Measurements from ENCODE around the gene LMAN1. TPM values are rescaled to one million over a fixed set of nuclear protein-coding genes. Genes with fewer than 3 reads are reported as not detected.

LMAN1 gene
- total RNA-seq, 4 donors from 2014 or later, result 122 to 198 (median 170) TPM

DNA sequence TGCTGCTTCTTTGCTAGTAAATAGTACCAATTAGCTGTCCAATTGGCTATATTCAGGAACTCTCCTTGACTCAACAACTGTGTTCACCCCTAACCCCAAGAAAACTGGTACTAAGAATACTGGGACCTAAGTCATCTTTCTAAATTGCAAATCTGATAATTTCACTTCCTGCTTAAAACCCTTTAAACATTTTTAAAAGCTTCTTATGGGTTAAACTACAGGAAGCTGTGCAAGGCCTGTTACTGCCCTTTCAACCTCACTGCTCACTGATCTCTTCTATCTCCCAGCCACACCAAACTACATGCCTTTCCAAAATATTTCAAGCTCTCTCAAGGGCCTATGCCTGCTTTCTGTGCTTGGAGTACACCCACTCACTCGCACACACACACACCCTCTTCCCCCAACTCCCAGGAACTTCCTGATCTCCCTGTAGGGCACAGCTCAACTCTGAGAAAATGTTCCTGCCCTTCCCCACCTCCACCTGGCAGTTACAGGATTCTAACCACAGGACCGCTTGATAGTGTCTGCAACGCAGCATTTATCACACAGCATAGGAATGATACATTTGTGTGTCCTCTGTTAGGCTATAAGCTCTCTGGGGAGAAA is 6.7 kb downstream of the LMAN1 start:
- intact Hi-C loops (cut with DNase I), result no loop called here
- Histone ChIP-seq H3K9me3 (no peaks in the 10 kb centered on the region), H3K4me1 (peaks cover 4 to 9% of the 10 kb centered on the region in 2 donors), H3K4me3 (replicated peaks in 1 of 3) (no peak overlapping the region), H3K36me3 (peaks cover 34 to 64% of the 10 kb centered on the region in 2 donors), H3K27me3 (no peaks in the 10 kb centered on the region), H3K27ac (no peak overlapping the region)
- no peak for DNase-seq
- TF ChIP-seq, protein P1, sequence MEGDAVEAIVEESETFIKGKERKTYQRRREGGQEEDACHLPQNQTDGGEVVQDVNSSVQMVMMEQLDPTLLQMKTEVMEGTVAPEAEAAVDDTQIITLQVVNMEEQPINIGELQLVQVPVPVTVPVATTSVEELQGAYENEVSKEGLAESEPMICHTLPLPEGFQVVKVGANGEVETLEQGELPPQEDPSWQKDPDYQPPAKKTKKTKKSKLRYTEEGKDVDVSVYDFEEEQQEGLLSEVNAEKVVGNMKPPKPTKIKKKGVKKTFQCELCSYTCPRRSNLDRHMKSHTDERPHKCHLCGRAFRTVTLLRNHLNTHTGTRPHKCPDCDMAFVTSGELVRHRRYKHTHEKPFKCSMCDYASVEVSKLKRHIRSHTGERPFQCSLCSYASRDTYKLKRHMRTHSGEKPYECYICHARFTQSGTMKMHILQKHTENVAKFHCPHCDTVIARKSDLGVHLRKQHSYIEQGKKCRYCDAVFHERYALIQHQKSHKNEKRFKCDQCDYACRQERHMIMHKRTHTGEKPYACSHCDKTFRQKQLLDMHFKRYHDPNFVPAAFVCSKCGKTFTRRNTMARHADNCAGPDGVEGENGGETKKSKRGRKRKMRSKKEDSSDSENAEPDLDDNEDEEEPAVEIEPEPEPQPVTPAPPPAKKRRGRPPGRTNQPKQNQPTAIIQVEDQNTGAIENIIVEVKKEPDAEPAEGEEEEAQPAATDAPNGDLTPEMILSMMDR (IDR thresholded peaks at IDR 0.05), result no peak
- no peak for TF ChIP-seq POLR2A (IDR thresholded peaks at IDR 0.05)
- 87 to 93% methylated on average over 3 of the region's 3 CpGs for WGBS, 2 donors

DNA sequence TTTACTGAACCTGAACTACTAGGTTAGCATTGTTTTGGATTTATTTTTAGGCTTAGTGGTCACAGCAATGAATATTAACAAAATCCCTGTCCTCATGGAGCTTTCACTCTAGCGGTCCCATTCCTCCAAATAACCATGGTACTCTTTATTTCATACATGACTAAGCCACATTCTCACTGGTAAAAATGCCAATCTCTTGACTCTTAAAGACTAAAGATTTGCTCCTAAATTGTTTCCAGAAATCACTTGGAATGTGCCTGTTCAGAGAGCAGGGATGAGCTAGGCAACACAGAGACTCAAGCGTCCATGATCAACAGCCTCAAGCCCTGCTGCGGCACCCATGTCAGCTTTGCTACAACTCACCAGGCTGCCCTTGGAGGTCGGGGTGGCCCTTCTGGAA is 13.5 kb downstream of the LMAN1 start:
- Histone ChIP-seq H3K9me3 (no peaks in the 10 kb centered on the region), H3K36me3 (peaks cover 35 to 46% of the 10 kb centered on the region in 2 donors), H3K4me3 (replicated peaks in 1 of 3) (no peak overlapping the region), H3K4me1 (no peaks in the 10 kb centered on the region), H3K27ac (no peak overlapping the region), H3K27me3 (no peaks in the 10 kb centered on the region)
- TF ChIP-seq POLR2A (IDR thresholded peaks at IDR 0.05), result no peak
- TF ChIP-seq, protein P1 (IDR thresholded peaks at IDR 0.05), result no peak
- DNase-seq, result no peak
- intact Hi-C loops (cut with DNase I), result no loop called here
- 96 to 98% methylated on average over 4 of the region's 4 CpGs for WGBS, 2 donors

DNA sequence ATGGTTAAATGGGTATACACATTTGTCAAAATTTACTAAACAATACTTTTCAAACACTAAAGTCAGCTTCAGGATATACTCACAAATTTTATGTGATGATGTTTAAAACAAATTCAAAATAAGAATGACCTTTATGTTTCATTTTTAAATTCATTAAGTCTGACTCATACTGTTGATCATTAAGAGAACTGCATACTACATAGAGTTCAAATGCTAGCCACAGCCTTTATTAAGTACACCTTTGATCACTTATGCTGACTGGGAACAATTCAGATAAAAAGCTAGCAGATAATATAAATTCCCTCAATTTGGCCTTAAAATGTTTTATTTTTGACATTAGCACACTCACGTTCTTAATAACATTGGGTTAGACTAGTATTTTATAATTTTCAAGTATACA is 14.1 kb downstream of the LMAN1 start:
- 0 to 66% methylated on average over 1 of the region's 1 CpG for WGBS, 2 donors
- Histone ChIP-seq H3K36me3 (peaks cover 39 to 45% of the 10 kb centered on the region in 2 donors), H3K27ac (no peak overlapping the region), H3K27me3 (no peaks in the 10 kb centered on the region), H3K4me3 (replicated peaks in 1 of 3) (no peak overlapping the region), H3K9me3 (no peaks in the 10 kb centered on the region), H3K4me1 (no peaks in the 10 kb centered on the region)
- intact Hi-C loops (cut with DNase I), result no loop called here
- DNase-seq, result no peak
- TF ChIP-seq, protein P1 (IDR thresholded peaks at IDR 0.05), result no peak
- no peak for TF ChIP-seq POLR2A (IDR thresholded peaks at IDR 0.05)

DNA sequence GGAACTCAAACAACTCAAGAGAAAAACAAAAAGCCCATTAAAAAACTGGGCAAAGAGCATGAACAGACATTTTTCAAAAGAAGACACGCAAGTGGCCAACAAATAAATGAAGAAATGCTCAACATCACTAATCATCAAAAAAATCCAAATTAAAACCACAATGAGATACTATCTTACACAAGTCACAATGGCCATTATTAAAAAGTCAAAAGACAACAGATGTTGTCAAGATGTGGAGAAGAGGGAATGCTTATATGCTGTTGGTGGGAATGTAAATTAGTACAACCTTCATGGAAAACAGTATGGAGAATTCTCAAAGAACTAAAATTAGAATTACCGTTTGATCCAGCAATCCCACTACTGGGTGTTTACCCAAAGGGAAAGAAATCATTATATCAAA is 15.1 kb downstream of the LMAN1 start:
- whole genome bisulfite sequencing, 2 donors, result 96 to 98% methylated on average over 2 of the region's 2 CpGs
- peaks cover 44 to 50% of the 10 kb centered on the region in 2 donors for H3K36me3 ChIP-seq

DNA sequence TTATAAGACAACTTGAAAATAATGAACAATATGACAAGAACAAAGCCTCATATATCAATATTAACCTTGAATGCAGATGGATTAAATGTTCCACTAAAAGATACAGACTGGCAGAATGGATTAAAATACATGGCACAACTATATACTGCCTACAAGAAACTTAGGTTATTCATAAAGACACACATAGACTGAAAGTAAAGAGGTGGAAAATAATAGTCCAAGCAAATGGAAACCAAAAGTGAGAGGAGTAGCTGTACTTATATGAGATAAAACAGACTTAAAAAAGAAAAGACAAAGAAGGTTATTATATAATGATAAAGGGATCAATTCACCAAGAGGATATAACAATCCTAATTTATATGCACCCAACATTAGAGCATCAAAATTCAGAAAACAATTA is 18.2 kb downstream of the LMAN1 start:
- H3K36me3 ChIP-seq, result peaks cover 42 to 50% of the 10 kb centered on the region in 2 donors
- TF ChIP-seq, protein P1 (IDR thresholded peaks at IDR 0.05), result no peak
- no peak for TF ChIP-seq POLR2A (IDR thresholded peaks at IDR 0.05)
- no peaks in the 10 kb centered on the region for H3K27me3 ChIP-seq
- no peaks in the 10 kb centered on the region for H3K9me3 ChIP-seq
- DNase-seq, result no peak
- intact Hi-C loops (cut with DNase I), result no loop called here
- H3K4me3 ChIP-seq (replicated peaks in 1 of 3), result no peak overlapping the region
- no peaks in the 10 kb centered on the region for H3K4me1 ChIP-seq
- no peak overlapping the region for H3K27ac ChIP-seq

More for the DNA sequence above, 15.1 kb downstream of the LMAN1 start:
- Histone ChIP-seq H3K27me3 (no peaks in the 10 kb centered on the region), H3K4me1 (no peaks in the 10 kb centered on the region), H3K4me3 (replicated peaks in 1 of 3) (no peak overlapping the region), H3K9me3 (no peaks in the 10 kb centered on the region), H3K27ac (no peak overlapping the region)
- intact Hi-C loops (cut with DNase I), result no loop called here
- DNase-seq, result no peak
- TF ChIP-seq, protein P1 (IDR thresholded peaks at IDR 0.05), result no peak
- no peak for TF ChIP-seq POLR2A (IDR thresholded peaks at IDR 0.05)

Measured in thyroid gland (tissue), 4 donors.